HEK293 (cell line): Measurements from ENCODE around the gene PSD4.

Experiments used
- CTCF ChIA-PET: fragments of 350-600 bp; formaldehyde crosslinking; extraction: SDS; loops from one replicate; lab custom pipeline; 2021; ENCODE audit warnings: antibody characterized with exemption; lab: Yijun Ruan, JAX
- POLR2A ChIA-PET: fragments of 300-600 bp; formaldehyde crosslinking; extraction: SDS; loops from one replicate; lab custom pipeline; 2020; ENCODE audit warnings: antibody characterized with exemption, inconsistent platforms; lab: Yijun Ruan, JAX
- H3K27ac ChIP-seq: fragments of 200-500 bp; sonication (Bioruptor generic); 2 replicates; pipeline ENCODE4 v1.5.1; 2014; ENCODE audit warnings: low read depth, low read length, control low read depth, inconsistent platforms; ENCODE audit errors: extremely low read depth
- H3K36me3 ChIP-seq, 2 experiments: fragments of 200-500 bp in 1 of 2; sonication (Bioruptor generic) in 1 of 2; 1 replicate in 1 of 2; 2 replicates in 1 of 2; pipeline ENCODE4 v1.5.1; 2014 to 2017; ENCODE audit warnings: inconsistent platforms in 2 of 2, low read length in 2 of 2; ENCODE audit not compliant: control insufficient read depth in 2 of 2, insufficient read depth in 1 of 2
- H3K4me1 ChIP-seq: fragments of 200-500 bp; sonication (Bioruptor generic); 2 replicates; pipeline ENCODE4 v1.5.1; 2014; ENCODE audit warnings: mild to moderate bottlenecking, low read length, inconsistent platforms; ENCODE audit not compliant: control insufficient read depth, insufficient read depth
- H3K4me3 ChIP-seq: 2 replicates; pipeline ENCODE4 v1.5.1; 2011; ENCODE audit warnings: low read depth, mild to moderate bottlenecking, control low read depth, low read length, moderate library complexity
- H3K9me3 ChIP-seq: fragments of 200-500 bp; sonication (Bioruptor generic); 2 replicates; pipeline ENCODE4 v1.5.1; 2014; ENCODE audit warnings: low read depth, low read length, inconsistent platforms; ENCODE audit not compliant: control insufficient read depth, insufficient read depth
- KLF1 ChIP-seq: fragments of 450-650 bp; formaldehyde crosslinking; IDR thresholded peaks from 2 replicates; pipeline ENCODE4 v1.5.1; 2016; ENCODE audit warnings: missing biosample characterization, missing genetic modification characterization
- RBAK ChIP-seq: fragments of 450-650 bp; formaldehyde crosslinking; IDR thresholded peaks from 2 replicates; pipeline ENCODE4 v1.5.1; 2016; ENCODE audit warnings: missing biosample characterization, missing genetic modification characterization
- SCRT2 ChIP-seq: fragments of 450-650 bp; formaldehyde crosslinking; IDR thresholded peaks from 2 replicates; pipeline ENCODE4 v1.5.1; 2016; ENCODE audit warnings: missing biosample characterization, missing genetic modification characterization
- ZBTB7A ChIP-seq: fragments of 450-650 bp; formaldehyde crosslinking; IDR thresholded peaks from 2 replicates; pipeline ENCODE4 v1.5.1; 2016; ENCODE audit warnings: low read depth, missing biosample characterization, missing genetic modification characterization
- ZFP69B ChIP-seq: fragments of 450-650 bp; formaldehyde crosslinking; IDR thresholded peaks from 2 replicates; pipeline ENCODE4 v1.5.1; 2016; ENCODE audit warnings: missing biosample characterization, missing genetic modification characterization
- ZNF174 ChIP-seq: fragments of 450-650 bp; formaldehyde crosslinking; IDR thresholded peaks from 2 replicates; pipeline ENCODE4 v1.5.0; 2017; ENCODE audit warnings: missing biosample characterization, mild to moderate bottlenecking, missing genetic modification characterization
- ZNF302 ChIP-seq: fragments of 450-650 bp; formaldehyde crosslinking; IDR thresholded peaks from 2 replicates; pipeline ENCODE4 v1.5.1; 2016; ENCODE audit warnings: missing biosample characterization, missing genetic modification characterization, low read depth
- ZNF324 ChIP-seq: fragments of 450-650 bp; formaldehyde crosslinking; IDR thresholded peaks from 2 replicates; pipeline ENCODE4 v1.5.1; 2016; ENCODE audit warnings: missing biosample characterization, missing genetic modification characterization
- ZNF341 ChIP-seq: fragments of 450-650 bp; formaldehyde crosslinking; IDR thresholded peaks from 2 replicates; pipeline ENCODE4; 2016; ENCODE audit warnings: low read depth, missing biosample characterization, missing genetic modification characterization
- ZNF530 ChIP-seq: fragments of 450-650 bp; formaldehyde crosslinking; IDR thresholded peaks from 2 replicates; pipeline ENCODE4 v1.5.1; 2016; ENCODE audit warnings: low read depth, missing biosample characterization, missing genetic modification characterization
- ZNF768 ChIP-seq: fragments of 450-650 bp; formaldehyde crosslinking; IDR thresholded peaks from 2 replicates; pipeline ENCODE4 v1.5.1; 2018; ENCODE audit warnings: missing biosample characterization, mild to moderate bottlenecking, missing genetic modification characterization
- ZNF776 ChIP-seq: fragments of 450-650 bp; formaldehyde crosslinking; IDR thresholded peaks from 2 replicates; pipeline ENCODE4 v1.5.0; 2017; ENCODE audit warnings: missing biosample characterization, missing genetic modification characterization, borderline replicate concordance
- ZNF792 ChIP-seq: fragments of 450-650 bp; formaldehyde crosslinking; IDR thresholded peaks from 2 replicates; pipeline ENCODE4 v1.5.1; 2016; ENCODE audit warnings: missing biosample characterization, missing genetic modification characterization
- TF ChIP-seq, protein P1 (sequence below): fragments of 450-650 bp; formaldehyde crosslinking; IDR thresholded peaks from 2 replicates; pipeline ENCODE4 v1.5.1; 2016; ENCODE audit warnings: missing biosample characterization, missing genetic modification characterization
- TF ChIP-seq, protein P2 (sequence below): fragments of 450-650 bp; formaldehyde crosslinking; IDR thresholded peaks from 2 replicates; pipeline ENCODE4 v1.5.1; 2016; ENCODE audit warnings: missing biosample characterization, missing genetic modification characterization
- TF ChIP-seq, protein P3 (sequence below): fragments of 450-650 bp; formaldehyde crosslinking; IDR thresholded peaks from 2 replicates; pipeline ENCODE4 v1.5.1; 2017; ENCODE audit warnings: missing biosample characterization, mild to moderate bottlenecking, missing genetic modification characterization, moderate library complexity
- TF ChIP-seq, protein P4 (sequence below): fragments of 450-650 bp; formaldehyde crosslinking; IDR thresholded peaks from 2 replicates; pipeline ENCODE4 v1.5.1; 2016; ENCODE audit warnings: missing biosample characterization, missing genetic modification characterization
- TF ChIP-seq, protein P5 (sequence below): fragments of 450-650 bp; formaldehyde crosslinking; IDR thresholded peaks from 2 replicates; pipeline ENCODE4 v1.5.1; 2016; ENCODE audit warnings: missing biosample characterization, missing genetic modification characterization
- TF ChIP-seq, protein P6 (sequence below): fragments of 450-650 bp; formaldehyde crosslinking; IDR thresholded peaks from 2 replicates; pipeline ENCODE4 v1.5.1; 2016; ENCODE audit warnings: missing biosample characterization, missing genetic modification characterization
- TF ChIP-seq, protein P7 (sequence below): fragments of 450-650 bp; formaldehyde crosslinking; optimal IDR thresholded peaks from 2 replicates; pipeline ENCODE3; 2016; ENCODE audit warnings: missing biosample characterization, mild to moderate bottlenecking, missing genetic modification characterization
- TF ChIP-seq, protein P8 (sequence below): fragments of 450-650 bp; formaldehyde crosslinking; IDR thresholded peaks from 2 replicates; pipeline ENCODE4 v1.5.1; 2016; ENCODE audit warnings: missing biosample characterization, missing genetic modification characterization

PSD4 gene

DNA sequence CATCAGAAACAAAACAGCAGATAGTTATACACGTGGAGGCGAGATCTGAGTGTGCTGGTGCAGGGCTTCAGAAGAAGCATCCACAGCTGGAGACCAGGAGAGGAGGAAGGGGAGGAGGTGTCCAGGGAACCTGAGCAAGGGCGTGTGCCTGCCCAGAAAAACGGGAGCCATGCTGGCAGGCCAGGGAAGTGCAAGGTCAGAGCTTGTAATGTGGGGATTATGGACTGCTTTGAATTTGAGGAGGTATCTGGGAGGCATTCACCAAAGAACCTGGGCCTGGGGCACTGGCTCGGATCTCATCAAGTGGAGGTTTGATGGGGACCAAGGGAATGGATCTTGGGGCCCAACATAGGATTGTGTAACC lies 12.6 kb downstream of the PSD4 start:
- Histone ChIP-seq H3K9me3 (no peaks in the 10 kb centered on the region), H3K4me3 (no peak overlapping the region), H3K4me1 (no peaks in the 10 kb centered on the region), H3K27ac (no peak overlapping the region), H3K36me3 (no peaks in the 10 kb centered on the region)
- POLR2A ChIA-PET = no interaction called here
- TF ChIP-seq ZFP69B (tag by site-specific recombination) (no peak), ZBTB7A (no peak)
- TF ChIP-seq, protein P1, sequence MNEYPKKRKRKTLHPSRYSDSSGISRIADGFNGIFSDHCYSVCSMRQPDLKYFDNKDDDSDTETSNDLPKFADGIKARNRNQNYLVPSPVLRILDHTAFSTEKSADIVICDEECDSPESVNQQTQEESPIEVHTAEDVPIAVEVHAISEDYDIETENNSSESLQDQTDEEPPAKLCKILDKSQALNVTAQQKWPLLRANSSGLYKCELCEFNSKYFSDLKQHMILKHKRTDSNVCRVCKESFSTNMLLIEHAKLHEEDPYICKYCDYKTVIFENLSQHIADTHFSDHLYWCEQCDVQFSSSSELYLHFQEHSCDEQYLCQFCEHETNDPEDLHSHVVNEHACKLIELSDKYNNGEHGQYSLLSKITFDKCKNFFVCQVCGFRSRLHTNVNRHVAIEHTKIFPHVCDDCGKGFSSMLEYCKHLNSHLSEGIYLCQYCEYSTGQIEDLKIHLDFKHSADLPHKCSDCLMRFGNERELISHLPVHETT (tag by site-specific recombination) = no peak
- TF ChIP-seq, protein P2, sequence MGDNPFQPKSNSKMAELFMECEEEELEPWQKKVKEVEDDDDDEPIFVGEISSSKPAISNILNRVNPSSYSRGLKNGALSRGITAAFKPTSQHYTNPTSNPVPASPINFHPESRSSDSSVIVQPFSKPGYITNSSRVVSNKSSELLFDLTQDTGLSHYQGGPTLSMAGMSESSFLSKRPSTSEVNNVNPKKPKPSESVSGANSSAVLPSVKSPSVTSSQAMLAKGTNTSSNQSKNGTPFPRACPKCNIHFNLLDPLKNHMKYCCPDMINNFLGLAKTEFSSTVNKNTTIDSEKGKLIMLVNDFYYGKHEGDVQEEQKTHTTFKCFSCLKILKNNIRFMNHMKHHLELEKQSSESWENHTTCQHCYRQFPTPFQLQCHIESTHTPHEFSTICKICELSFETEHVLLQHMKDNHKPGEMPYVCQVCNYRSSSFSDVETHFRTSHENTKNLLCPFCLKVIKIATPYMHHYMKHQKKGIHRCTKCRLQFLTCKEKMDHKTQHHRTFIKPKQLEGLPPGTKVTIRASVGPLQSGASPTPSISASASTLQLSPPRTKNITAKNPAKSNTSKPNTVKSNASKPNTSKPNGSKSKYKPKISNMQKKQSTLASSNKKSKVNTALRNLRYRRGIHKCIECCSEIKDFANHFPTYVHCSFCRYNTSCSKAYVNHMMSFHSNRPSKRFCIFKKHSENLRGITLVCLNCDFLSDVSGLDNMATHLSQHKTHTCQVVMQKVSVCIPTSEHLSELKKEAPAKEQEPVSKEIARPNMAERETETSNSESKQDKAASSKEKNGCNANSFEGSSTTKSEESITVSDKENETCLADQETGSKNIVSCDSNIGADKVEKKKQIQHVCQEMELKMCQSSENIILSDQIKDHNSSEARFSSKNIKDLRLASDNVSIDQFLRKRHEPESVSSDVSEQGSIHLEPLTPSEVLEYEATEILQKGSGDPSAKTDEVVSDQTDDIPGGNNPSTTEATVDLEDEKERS (tag by site-specific recombination) = no peak
- TF ChIP-seq, protein P3, sequence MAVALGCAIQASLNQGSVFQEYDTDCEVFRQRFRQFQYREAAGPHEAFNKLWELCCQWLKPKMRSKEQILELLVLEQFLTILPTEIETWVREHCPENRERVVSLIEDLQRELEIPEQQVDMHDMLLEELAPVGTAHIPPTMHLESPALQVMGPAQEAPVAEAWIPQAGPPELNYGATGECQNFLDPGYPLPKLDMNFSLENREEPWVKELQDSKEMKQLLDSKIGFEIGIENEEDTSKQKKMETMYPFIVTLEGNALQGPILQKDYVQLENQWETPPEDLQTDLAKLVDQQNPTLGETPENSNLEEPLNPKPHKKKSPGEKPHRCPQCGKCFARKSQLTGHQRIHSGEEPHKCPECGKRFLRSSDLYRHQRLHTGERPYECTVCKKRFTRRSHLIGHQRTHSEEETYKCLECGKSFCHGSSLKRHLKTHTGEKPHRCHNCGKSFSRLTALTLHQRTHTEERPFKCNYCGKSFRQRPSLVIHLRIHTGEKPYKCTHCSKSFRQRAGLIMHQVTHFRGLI (tag by site-specific recombination) = no peak
- CTCF ChIA-PET = no interaction called here

DNA sequence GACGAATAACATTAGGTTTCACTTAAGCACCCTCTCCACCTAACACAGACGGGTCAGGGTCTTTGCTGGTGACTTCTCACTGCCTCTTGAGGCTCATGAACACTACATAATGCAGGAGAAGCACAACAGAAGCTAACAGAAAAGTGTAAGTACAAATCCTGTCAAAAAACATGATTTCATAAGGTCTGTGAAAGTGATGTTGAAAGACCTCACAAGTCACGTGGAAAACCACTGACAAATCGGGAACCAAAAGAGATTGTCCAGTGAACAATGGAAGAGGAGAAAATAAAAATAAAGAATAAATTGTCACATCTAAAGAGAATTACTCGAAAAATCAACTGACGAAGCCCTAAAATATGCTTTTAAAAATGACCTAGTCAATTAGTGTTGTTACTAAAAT lies 14.0 kb downstream of the PSD4 start:
- no peaks in the 10 kb centered on the region for H3K4me1 ChIP-seq
- no peaks in the 10 kb centered on the region for H3K36me3 ChIP-seq
- ChIA-PET POLR2A (no interaction called here), CTCF (interaction anchor here (0.8 kb wide), 1 partner anchor 51 kb away, joined by 3 read pairs; no protein-coding TSS in a partner anchor)
- no peaks in the 10 kb centered on the region for H3K9me3 ChIP-seq
- TF ChIP-seq, protein P4, sequence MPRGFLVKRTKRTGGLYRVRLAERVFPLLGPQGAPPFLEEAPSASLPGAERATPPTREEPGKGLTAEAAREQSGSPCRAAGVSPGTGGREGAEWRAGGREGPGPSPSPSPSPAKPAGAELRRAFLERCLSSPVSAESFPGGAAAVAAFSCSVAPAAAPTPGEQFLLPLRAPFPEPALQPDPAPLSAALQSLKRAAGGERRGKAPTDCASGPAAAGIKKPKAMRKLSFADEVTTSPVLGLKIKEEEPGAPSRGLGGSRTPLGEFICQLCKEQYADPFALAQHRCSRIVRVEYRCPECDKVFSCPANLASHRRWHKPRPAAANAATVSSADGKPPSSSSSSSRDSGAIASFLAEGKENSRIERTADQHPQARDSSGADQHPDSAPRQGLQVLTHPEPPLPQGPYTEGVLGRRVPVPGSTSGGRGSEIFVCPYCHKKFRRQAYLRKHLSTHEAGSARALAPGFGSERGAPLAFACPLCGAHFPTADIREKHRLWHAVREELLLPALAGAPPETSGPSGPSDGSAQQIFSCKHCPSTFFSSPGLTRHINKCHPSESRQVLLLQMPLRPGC (tag by site-specific recombination) = no peak
- TF ChIP-seq, protein P5, sequence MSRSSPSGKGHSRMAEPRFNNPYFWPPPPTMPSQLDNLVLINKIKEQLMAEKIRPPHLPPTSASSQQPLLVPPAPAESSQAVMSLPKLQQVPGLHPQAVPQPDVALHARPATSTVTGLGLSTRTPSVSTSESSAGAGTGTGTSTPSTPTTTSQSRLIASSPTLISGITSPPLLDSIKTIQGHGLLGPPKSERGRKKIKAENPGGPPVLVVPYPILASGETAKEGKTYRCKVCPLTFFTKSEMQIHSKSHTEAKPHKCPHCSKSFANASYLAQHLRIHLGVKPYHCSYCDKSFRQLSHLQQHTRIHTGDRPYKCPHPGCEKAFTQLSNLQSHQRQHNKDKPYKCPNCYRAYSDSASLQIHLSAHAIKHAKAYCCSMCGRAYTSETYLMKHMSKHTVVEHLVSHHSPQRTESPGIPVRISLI (tag by site-specific recombination) = no peak
- TF ChIP-seq ZNF302 (no peak), ZNF776 (tag by site-specific recombination) (no peak), ZNF324 (no peak), KLF1 (no peak), SCRT2 (tag by site-specific recombination) (no peak), ZNF174 (no peak), ZNF792 (no peak), ZNF768 (no peak), ZNF341 (tag by site-specific recombination) (no peak), ZNF530 (tag by site-specific recombination) (no peak), RBAK (tag by site-specific recombination) (no peak)
- TF ChIP-seq, protein P6, sequence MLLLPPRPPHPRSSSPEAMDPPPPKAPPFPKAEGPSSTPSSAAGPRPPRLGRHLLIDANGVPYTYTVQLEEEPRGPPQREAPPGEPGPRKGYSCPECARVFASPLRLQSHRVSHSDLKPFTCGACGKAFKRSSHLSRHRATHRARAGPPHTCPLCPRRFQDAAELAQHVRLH = no peak
- TF ChIP-seq, protein P7, sequence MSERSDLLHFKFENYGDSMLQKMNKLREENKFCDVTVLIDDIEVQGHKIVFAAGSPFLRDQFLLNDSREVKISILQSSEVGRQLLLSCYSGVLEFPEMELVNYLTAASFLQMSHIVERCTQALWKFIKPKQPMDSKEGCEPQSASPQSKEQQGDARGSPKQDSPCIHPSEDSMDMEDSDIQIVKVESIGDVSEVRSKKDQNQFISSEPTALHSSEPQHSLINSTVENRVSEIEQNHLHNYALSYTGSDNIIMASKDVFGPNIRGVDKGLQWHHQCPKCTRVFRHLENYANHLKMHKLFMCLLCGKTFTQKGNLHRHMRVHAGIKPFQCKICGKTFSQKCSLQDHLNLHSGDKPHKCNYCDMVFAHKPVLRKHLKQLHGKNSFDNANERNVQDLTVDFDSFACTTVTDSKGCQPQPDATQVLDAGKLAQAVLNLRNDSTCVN (tag by site-specific recombination) = no peak
- TF ChIP-seq, protein P8, sequence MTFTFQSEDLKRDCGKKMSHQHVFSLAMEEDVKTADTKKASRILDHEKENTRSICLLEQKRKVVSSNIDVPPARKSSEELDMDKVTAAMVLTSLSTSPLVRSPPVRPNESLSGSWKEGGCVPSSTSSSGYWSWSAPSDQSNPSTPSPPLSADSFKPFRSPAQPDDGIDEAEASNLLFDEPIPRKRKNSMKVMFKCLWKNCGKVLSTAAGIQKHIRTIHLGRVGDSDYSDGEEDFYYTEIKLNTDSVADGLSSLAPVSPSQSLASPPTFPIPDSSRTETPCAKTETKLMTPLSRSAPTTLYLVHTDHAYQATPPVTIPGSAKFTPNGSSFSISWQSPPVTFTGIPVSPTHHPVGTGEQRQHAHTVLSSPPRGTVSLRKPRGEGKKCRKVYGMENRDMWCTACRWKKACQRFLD (tag by site-specific recombination) = no peak
- no peak overlapping the region for H3K4me3 ChIP-seq
- no peak overlapping the region for H3K27ac ChIP-seq
